Activated CD8-positive, alpha-beta T cell treated with anti-CD3 and anti-CD28 coated beads for 36 hours (primary cell): ENCODE data around the gene ADGRL2. TPM values are rescaled to one million over a fixed set of nuclear protein-coding genes. Genes with fewer than 3 reads are reported as not detected.

ENCODE experiments used
- ATAC-seq: fragments of 200-7000 bp; cut with Tn5 transposase; one replicate; pipeline ENCODE4 v1.10.0; 2021; ENCODE audit warnings: mild to moderate bottlenecking, moderate library complexity
- CTCF ChIA-PET: fragments of 350-600 bp; sonication (Branson Sonifier 250); formaldehyde crosslinking; loops from one replicate; lab custom pipeline; 2021; ENCODE audit warnings: antibody characterized with exemption; lab: Charles Lee
- POLR2A ChIA-PET: fragments of 350-600 bp; sonication (Branson Sonifier 250); formaldehyde crosslinking; loops from one replicate; lab custom pipeline; 2021; ENCODE audit warnings: antibody characterized with exemption; lab: Charles Lee
- DNase-seq: peaks from one replicate; pipeline ENCODE4 v3.0.0-alpha.2; 2020
- H3K27ac Mint-ChIP-seq: one replicate; pipeline ENCODE4 v1.8.0; 2021; ENCODE audit warnings: mild to moderate bottlenecking, mixed read lengths
- H3K27me3 Mint-ChIP-seq: one replicate; pipeline ENCODE4 v1.8.0; 2021; ENCODE audit warnings: mixed read lengths
- H3K36me3 Mint-ChIP-seq: one replicate; pipeline ENCODE4 v1.8.0; 2021; ENCODE audit warnings: low read depth, mixed read lengths
- H3K4me1 Mint-ChIP-seq: one replicate; pipeline ENCODE4 v1.8.0; 2021; ENCODE audit warnings: low read depth, mixed read lengths
- H3K4me3 Mint-ChIP-seq: one replicate; pipeline ENCODE4 v1.8.0; 2021; ENCODE audit warnings: mild to moderate bottlenecking, moderate library complexity, mixed read lengths
- H3K9me3 Mint-ChIP-seq: one replicate; pipeline ENCODE4 v1.8.0; 2021; ENCODE audit warnings: mixed read lengths
- CTCF ChIP-seq: fragments of 200-600 bp; IDR thresholded peaks from one replicate; pipeline ENCODE4 v1.8.0; 2022; ENCODE audit warnings: antibody characterized with exemption, mild to moderate bottlenecking
- intact Hi-C: fragments of 100-400 bp; cut with micrococcal nuclease; formaldehyde crosslinking; loops from one replicate; pipeline ENCODE4 v1.10.0; 2022
- total RNA-seq, 2 experiments: library from RNA; stranded (reverse); gene quantifications; one replicate each; pipeline ENCODE4 v1.2.3, GENCODE V29; 2021

ADGRL2 gene
- total RNA-seq, 2 experiments from 2014 or later = not detected

GRCh38 chr1:82034812-82035211 is 234.1 kb downstream of the ADGRL2 start:
- H3K36me3 Mint-ChIP-seq = no peaks in the 10 kb centered on the region
- CTCF ChIA-PET = no interaction called here
- no peaks in the 10 kb centered on the region for H3K27me3 Mint-ChIP-seq
- no peak overlapping the region for H3K27ac Mint-ChIP-seq
- intact Hi-C loops = no loop called here
- POLR2A ChIA-PET = no interaction called here
- H3K4me1 Mint-ChIP-seq = no peaks in the 10 kb centered on the region
- DNase-seq (no peak), ATAC-seq (no peak)
- no peak overlapping the region for H3K4me3 Mint-ChIP-seq
- H3K9me3 Mint-ChIP-seq = no peaks in the 10 kb centered on the region
- no peak for TF ChIP-seq CTCF
